H1 (cell line): ENCODE measurements around the gene RABIF. TPM values are rescaled to one million over a fixed set of nuclear protein-coding genes. Genes with fewer than 3 reads are reported as not detected.

Source experiments
- ATF2 ChIP-seq: IDR thresholded peaks from 2 replicates; pipeline ENCODE4 v1.6.1; 2012; ENCODE audit warnings: low read length, inconsistent platforms
- CBX5 ChIP-seq: fragments of 300-800, 300-1000 bp; sonication (generic); IDR thresholded peaks from 2 replicates; pipeline ENCODE4 v1.7.1; 2016; ENCODE audit warnings: antibody characterized with exemption, low read length, low read depth
- EZH2 ChIP-seq: fragments of 200-600 bp; sonication (generic); IDR thresholded peaks from 2 replicates; pipeline ENCODE4 v1.7.1; 2012; ENCODE audit warnings: low read depth, mild to moderate bottlenecking, moderate library complexity, low read length, inconsistent platforms; ENCODE audit not compliant: severe bottlenecking
- HDAC6 ChIP-seq: IDR thresholded peaks from one replicate; pipeline ENCODE4 v1.7.1; 2012; ENCODE audit warnings: low read depth, mild to moderate bottlenecking, inconsistent platforms, low read length, moderate library complexity
- POLR2A ChIP-seq, 2 experiments: IDR thresholded peaks; 1 replicate in 1 of 2; 2 replicates in 1 of 2; pipeline ENCODE4 v1.6.1; 2011; ENCODE audit warnings: low read depth in 2 of 2, low read length in 2 of 2, mild to moderate bottlenecking in 2 of 2; ENCODE audit errors: control extremely low read depth in 1 of 2
- SAP30 ChIP-seq: fragments of 300-600 bp; sonication (generic); IDR thresholded peaks from 2 replicates; pipeline ENCODE4 v1.7.1; 2012; ENCODE audit warnings: low read length, moderate library complexity, mild to moderate bottlenecking, inconsistent platforms; ENCODE audit not compliant: insufficient read depth, insufficient replicate concordance
- TEAD4 ChIP-seq: IDR thresholded peaks from 2 replicates; pipeline ENCODE4 v1.6.1; 2012; ENCODE audit warnings: low read depth, low read length, inconsistent platforms, mixed read lengths
- polyA plus RNA-seq, 7 experiments: library from polyadenylated mRNA; depleted of rRNA in 3 of 7; stranded (reverse) in 5 of 7; unstranded in 2 of 7; fragments of >200 nt in 5 of 7; fragments of 200-250 nt in 2 of 7; gene quantifications; 1 replicate in 5 of 7; 2 replicates in 1 of 7; 4 replicates in 1 of 7; pipeline versions ENCODE4 v1.2.1 to v1.2.3, GENCODE V29; 2011 to 2013; ENCODE audit warnings: missing spikeins in 2 of 7, mixed read lengths in 2 of 7
- total RNA-seq: library from RNA; stranded (reverse); fragmentation: NEBNext Ultra II Directional; extraction: Animal tissue kit (Norgen Biotek cat#: 25700); gene quantifications from 2 replicates; pipeline ENCODE4 v1.2.1, GENCODE V29; 2021

Gene RABIF
- total and polyA plus RNA-seq, 2 of the 8 experiments (the other 6 are each of a cell fraction or from before 2014, with no cell fraction given), result 5.6 to 6.9 TPM

GRCh38 chr1:202908998-202909397, 20.0 kb upstream of the RABIF start (continued):
- TF ChIP-seq CBX5 (no peak), EZH2 (no peak), TEAD4 (no peak), HDAC6 (no peak), SAP30 (no peak), ATF2 (no peak), POLR2A (IDR thresholded peaks at IDR 0.05; ENCODE audit: control extremely low read depth in 1 of 2, low read depth in 2 of 2, low read length in 2 of 2) (no peak)
